GM12878 (cell line): ENCODE measurements around the gene CHSY3. TPM values are rescaled to one million over a fixed set of nuclear protein-coding genes. Genes with fewer than 3 reads are reported as not detected.

Source experiments
- ATAC-seq: fragments of 200-7000 bp; cut with Tn5 transposase; 3 replicates; pipeline ENCODE4 v1.9.1; 2020; ENCODE audit warnings: mild to moderate bottlenecking, moderate library complexity
- BruUV-seq: library from RNA; stranded (reverse); fragments of 400-500 nt; replicated peaks from 2 replicates; lab custom pipeline; 2021; lab: Mats Ljungman, UMichigan
- CTCF ChIA-PET: fragments of 300-600 bp; sonication (Branson Sonifier 250); formaldehyde crosslinking; extraction: SDS; loops from one replicate; lab custom pipeline; 2021; ENCODE audit warnings: inconsistent platforms; lab: Yijun Ruan, JAX
- POLR2A ChIA-PET: fragments of 350-600 bp; formaldehyde crosslinking; extraction: SDS; loops from one replicate; lab custom pipeline; 2021; ENCODE audit warnings: inconsistent platforms; lab: Charles Lee
- RAD21 ChIA-PET: fragments of 300-600 bp; sonication (Branson Sonifier 250); formaldehyde crosslinking; loops from one replicate; lab custom pipeline; 2023; ENCODE audit warnings: antibody characterized with exemption; ENCODE audit not compliant: unreplicated experiment; lab: Charles Lee
- SMC1A ChIA-PET: fragments of 300-600 bp; sonication (Branson Sonifier 250); formaldehyde crosslinking; loops from one replicate; lab custom pipeline; 2023; ENCODE audit not compliant: unreplicated experiment, uncharacterized antibody; lab: Charles Lee
- DNase-seq: peaks from one replicate; pipeline ENCODE4 v3.0.0-alpha.2; 2011; ENCODE audit warnings: low read depth, low spot score
- FAIRE-seq: peaks from 3 replicates; lab custom pipeline; 2011; peaks lifted over from hg19 to GRCh38; lab: Jason Lieb, UNC
- H2AFZ ChIP-seq: 2 replicates; pipeline ENCODE4 v1.6.0; 2011; ENCODE audit warnings: low read depth, low read length, control low read depth; ENCODE audit not compliant: control insufficient read depth
- H3K27ac ChIP-seq: 2 replicates; pipeline ENCODE4 v1.5.1; 2011; ENCODE audit warnings: control low read depth; ENCODE audit not compliant: control insufficient read depth, insufficient read depth
- H3K27me3 ChIP-seq, 2 experiments: replicated peaks in 1 of 2; 2 replicates each; pipeline versions ENCODE4 v1.6.0 to v1.6.1; 2011; ENCODE audit warnings: low read length in 1 of 2; ENCODE audit not compliant: control insufficient read depth in 2 of 2, insufficient read depth in 2 of 2
- H3K36me3 ChIP-seq, 2 experiments: 2 replicates each; pipeline ENCODE4 v1.5.1; 2011; ENCODE audit warnings: low read length in 1 of 2; ENCODE audit not compliant: control insufficient read depth in 2 of 2, insufficient read depth in 2 of 2
- H3K4me1 ChIP-seq: 2 replicates; pipeline ENCODE4 v1.6.1; 2011; ENCODE audit warnings: mild to moderate bottlenecking, low read length, moderate library complexity, mixed read lengths; ENCODE audit not compliant: control insufficient read depth, insufficient read depth
- H3K4me2 ChIP-seq: 2 replicates; pipeline ENCODE4 v1.6.0; 2011; ENCODE audit warnings: control low read depth; ENCODE audit not compliant: control insufficient read depth, insufficient read depth
- H3K4me3 ChIP-seq: fragments of 200-600 bp; sonication (generic); 2 replicates; pipeline ENCODE4 v1.5.1; 2016
- H3K79me2 ChIP-seq: 2 replicates; pipeline ENCODE4 v1.6.0; 2011; ENCODE audit warnings: low read length; ENCODE audit not compliant: control insufficient read depth, insufficient read depth
- H3K9ac ChIP-seq: 2 replicates; pipeline ENCODE4 v1.8.0; 2011; ENCODE audit warnings: low read length, control low read depth, mixed read lengths; ENCODE audit not compliant: control insufficient read depth, insufficient read depth
- H3K9me3 ChIP-seq: replicated peaks from 3 replicates; pipeline ENCODE4 v1.5.1; 2011; ENCODE audit warnings: mild to moderate bottlenecking, low read length; ENCODE audit not compliant: control insufficient read depth, insufficient read depth
- H4K20me1 ChIP-seq: 2 replicates; pipeline ENCODE4 v1.6.0; 2011; ENCODE audit not compliant: control insufficient read depth, insufficient read depth
- CBX5 ChIP-seq: sonication (generic); IDR thresholded peaks from 2 replicates; pipeline ENCODE4 v1.6.1; 2016; ENCODE audit warnings: low read depth, moderate library complexity, mild to moderate bottlenecking, inconsistent platforms
- FOXM1 ChIP-seq: IDR thresholded peaks from 2 replicates; pipeline ENCODE4 v1.6.1; 2012; ENCODE audit warnings: low read depth, mild to moderate bottlenecking, inconsistent platforms, low read length, moderate library complexity
- HDGF ChIP-seq: fragments of 450-650 bp; IDR thresholded peaks from 2 replicates; pipeline ENCODE4 v1.6.1; 2016; ENCODE audit warnings: antibody characterized with exemption
- IKZF2 ChIP-seq, 2 experiments: fragments of 450-650 bp; IDR thresholded peaks; 2 replicates each; pipeline ENCODE4 v1.6.1; 2017; ENCODE audit warnings: mild to moderate bottlenecking in 2 of 2, moderate library complexity in 2 of 2
- MAX ChIP-seq: IDR thresholded peaks from 2 replicates; pipeline ENCODE4 v1.6.1; 2012; ENCODE audit warnings: low read depth, low read length, improper control_type of control experiment
- PAX5 ChIP-seq: IDR thresholded peaks from 2 replicates; pipeline ENCODE4 v1.6.1; 2011; ENCODE audit warnings: low read depth, low read length, borderline replicate concordance
- POLR2A ChIP-seq: IDR thresholded peaks from 2 replicates; pipeline ENCODE4 v1.6.1; 2011; ENCODE audit warnings: low read depth, mild to moderate bottlenecking, low read length
- POU2F2 ChIP-seq: IDR thresholded peaks from 3 replicates; pipeline ENCODE4 v1.6.1; 2011; ENCODE audit warnings: low read depth, mild to moderate bottlenecking, low read length, borderline replicate concordance
- RAD21 ChIP-seq: IDR thresholded peaks from 2 replicates; pipeline ENCODE4 v1.6.1; 2011; ENCODE audit warnings: mild to moderate bottlenecking, low read depth, low read length, moderate library complexity; ENCODE audit not compliant: insufficient read depth
- RAD51 ChIP-seq: fragments of 450-650 bp; IDR thresholded peaks from 2 replicates; pipeline ENCODE4 v1.6.1; 2016; ENCODE audit warnings: moderate library complexity, mild to moderate bottlenecking, inconsistent platforms
- SMC3 ChIP-seq: IDR thresholded peaks from 2 replicates; pipeline ENCODE4 v1.6.1; 2011; ENCODE audit warnings: low read length, improper control_type of control experiment, borderline replicate concordance
- USF2 ChIP-seq: IDR thresholded peaks from 2 replicates; pipeline ENCODE4 v1.6.1; 2011; ENCODE audit warnings: low read depth, low read length, improper control_type of control experiment, borderline replicate concordance
- ZNF592 ChIP-seq: fragments of 450-650 bp; IDR thresholded peaks from 2 replicates; pipeline ENCODE4 v1.6.1; 2017; ENCODE audit warnings: mild to moderate bottlenecking, moderate library complexity
- WGBS: methylation state at CpG from one replicate; pipeline ENCODE4 v1.1.6; 2016; ENCODE audit warnings: low lambda C conversion rate; ENCODE audit not compliant: insufficient replicate concordance, insufficient coverage; ENCODE audit errors: missing lambda C conversion rate; 5-methylcytosine and 5-hydroxymethylcytosine counted together
- in situ Hi-C: fragments of 300-500 bp; cut with MboI; formaldehyde crosslinking; loops from 9 replicates; pipeline ENCODE4 v1.14.3; 2018; ENCODE audit warnings: mixed read lengths
- intact Hi-C: fragments of 100-400 bp; cut with micrococcal nuclease; formaldehyde crosslinking; loops from one replicate; pipeline ENCODE4 v1.14.2; 2022; ENCODE audit not compliant: unreplicated experiment
- polyA plus RNA-seq, 11 experiments: library from polyadenylated mRNA; depleted of rRNA in 4 of 11; unstranded in 6 of 11; stranded (reverse) in 5 of 11; fragments of >200 nt; fragmentation: Nextera tagmentation in 4 of 11; fragmentation: Illumina TruSeq in 1 of 11; extraction: Ambion mirVana in 4 of 11; extraction: Trizol in 1 of 11; gene quantifications; 1 replicate in 1 of 11; 2 replicates in 10 of 11; pipeline versions ENCODE4 v1.2.1 to v1.2.3, GENCODE V29; 2011 to 2016; ENCODE audit warnings: inconsistent platforms in 2 of 11, missing spikeins in 2 of 11, low read depth in 1 of 11
- total RNA-seq, 4 experiments: library from RNA; depleted of rRNA in 3 of 4; stranded (reverse); fragments of >200 nt in 3 of 4; fragmentation: Illumina TruSeq in 1 of 4; extraction: Trizol in 1 of 4; gene quantifications; 2 replicates each; pipeline versions ENCODE4 v1.2.1 to v1.2.3, GENCODE V29; 2013 to 2021
- TF ChIP-seq, protein P1 (sequence below): fragments of 450-650 bp; IDR thresholded peaks from 2 replicates; pipeline ENCODE4 v1.6.1; 2017; ENCODE audit warnings: mild to moderate bottlenecking, moderate library complexity
- TF ChIP-seq, protein P2 (sequence below): IDR thresholded peaks from 2 replicates; pipeline ENCODE4 v1.6.1; 2012; ENCODE audit warnings: low read depth, low read length, improper control_type of control experiment

Gene CHSY3
- total and polyA plus RNA-seq, 10 of the 15 experiments (the other 5 are each of a cell fraction or from before 2014, with no cell fraction given): not detected

- ChIA-PET SMC1A (no interaction called here), CTCF (no interaction called here), RAD21 (no interaction called here), POLR2A (no interaction called here)
- intact Hi-C loops (no loop called here), in situ Hi-C loops (no loop called here)
- Histone ChIP-seq H3K27me3 (no peaks in the 10 kb centered on the region), H3K9ac (no peak overlapping the region), H3K36me3 (no peaks in the 10 kb centered on the region), H4K20me1 (no peaks in the 10 kb centered on the region), H3K9me3 (no peaks in the 10 kb centered on the region), H2AFZ (no peak overlapping the region), H3K79me2 (no peaks in the 10 kb centered on the region), H3K4me1 (no peaks in the 10 kb centered on the region), H3K4me2 (no peak overlapping the region), H3K27ac (no peak overlapping the region), H3K4me3 (no peak overlapping the region)
- TF ChIP-seq ZNF592 (no peak), RAD51 (no peak), USF2 (no peak), FOXM1 (no peak), HDGF (no peak), PAX5 (no peak), MAX (no peak), CBX5 (no peak), IKZF2 (IDR thresholded peaks at IDR 0.05) (no peak), POLR2A (no peak), POU2F2 (no peak), RAD21 (no peak), SMC3 (no peak)
- TF ChIP-seq, protein P1, sequence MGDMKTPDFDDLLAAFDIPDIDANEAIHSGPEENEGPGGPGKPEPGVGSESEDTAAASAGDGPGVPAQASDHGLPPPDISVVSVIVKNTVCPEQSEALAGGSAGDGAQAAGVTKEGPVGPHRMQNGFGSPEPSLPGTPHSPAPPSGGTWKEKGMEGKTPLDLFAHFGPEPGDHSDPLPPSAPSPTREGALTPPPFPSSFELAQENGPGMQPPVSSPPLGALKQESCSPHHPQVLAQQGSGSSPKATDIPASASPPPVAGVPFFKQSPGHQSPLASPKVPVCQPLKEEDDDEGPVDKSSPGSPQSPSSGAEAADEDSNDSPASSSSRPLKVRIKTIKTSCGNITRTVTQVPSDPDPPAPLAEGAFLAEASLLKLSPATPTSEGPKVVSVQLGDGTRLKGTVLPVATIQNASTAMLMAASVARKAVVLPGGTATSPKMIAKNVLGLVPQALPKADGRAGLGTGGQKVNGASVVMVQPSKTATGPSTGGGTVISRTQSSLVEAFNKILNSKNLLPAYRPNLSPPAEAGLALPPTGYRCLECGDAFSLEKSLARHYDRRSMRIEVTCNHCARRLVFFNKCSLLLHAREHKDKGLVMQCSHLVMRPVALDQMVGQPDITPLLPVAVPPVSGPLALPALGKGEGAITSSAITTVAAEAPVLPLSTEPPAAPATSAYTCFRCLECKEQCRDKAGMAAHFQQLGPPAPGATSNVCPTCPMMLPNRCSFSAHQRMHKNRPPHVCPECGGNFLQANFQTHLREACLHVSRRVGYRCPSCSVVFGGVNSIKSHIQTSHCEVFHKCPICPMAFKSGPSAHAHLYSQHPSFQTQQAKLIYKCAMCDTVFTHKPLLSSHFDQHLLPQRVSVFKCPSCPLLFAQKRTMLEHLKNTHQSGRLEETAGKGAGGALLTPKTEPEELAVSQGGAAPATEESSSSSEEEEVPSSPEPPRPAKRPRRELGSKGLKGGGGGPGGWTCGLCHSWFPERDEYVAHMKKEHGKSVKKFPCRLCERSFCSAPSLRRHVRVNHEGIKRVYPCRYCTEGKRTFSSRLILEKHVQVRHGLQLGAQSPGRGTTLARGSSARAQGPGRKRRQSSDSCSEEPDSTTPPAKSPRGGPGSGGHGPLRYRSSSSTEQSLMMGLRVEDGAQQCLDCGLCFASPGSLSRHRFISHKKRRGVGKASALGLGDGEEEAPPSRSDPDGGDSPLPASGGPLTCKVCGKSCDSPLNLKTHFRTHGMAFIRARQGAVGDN: no peak
- TF ChIP-seq, protein P2, sequence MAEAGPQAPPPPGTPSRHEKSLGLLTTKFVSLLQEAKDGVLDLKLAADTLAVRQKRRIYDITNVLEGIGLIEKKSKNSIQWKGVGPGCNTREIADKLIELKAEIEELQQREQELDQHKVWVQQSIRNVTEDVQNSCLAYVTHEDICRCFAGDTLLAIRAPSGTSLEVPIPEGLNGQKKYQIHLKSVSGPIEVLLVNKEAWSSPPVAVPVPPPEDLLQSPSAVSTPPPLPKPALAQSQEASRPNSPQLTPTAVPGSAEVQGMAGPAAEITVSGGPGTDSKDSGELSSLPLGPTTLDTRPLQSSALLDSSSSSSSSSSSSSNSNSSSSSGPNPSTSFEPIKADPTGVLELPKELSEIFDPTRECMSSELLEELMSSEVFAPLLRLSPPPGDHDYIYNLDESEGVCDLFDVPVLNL: no peak
- BruUV-seq: no TSS peak
- DNase-seq (no peak), FAIRE-seq (no peak), ATAC-seq (no peak)
- WGBS: 3% methylated on average over 2 of the region's 2 CpGs
Measured at GRCh38 chr5:130061746-130062145, 157.5 kb downstream of the CHSY3 start.
